HG03354 (cell line): Measurements from ENCODE around the gene TGFB1.
"Not testable (repeated sequence)": the region's sequence is repeated elsewhere in the genome, so short reads cannot be mapped to it uniquely, and the experiment has no call there.

Experiments
- ATAC-seq: cut with Tn5 transposase; IDR thresholded peaks from one replicate; pipeline ENCODE4 v1.9.1; 2021; ENCODE audit warnings: mild to moderate bottlenecking; ENCODE audit not compliant: unreplicated experiment, poor library complexity, severe bottlenecking

The TGFB1 gene

GRCh38 chr19:41353466-41354342, at the start of gene TGFB1:
TSS of gene TGFB1 (minus strand) at chr19:41353922. CDS start at chr19:41353044, 878 bp downstream.
- peak; percentile 49 for ATAC-seq

GRCh38 chr19:41402010-41402409, 48.3 kb upstream of the TGFB1 start:
- no peak for ATAC-seq

- no peak for ATAC-seq
These were observed 47.8 kb upstream of the TGFB1 start for GRCh38 chr19:41401483-41401882.

GRCh38 chr19:41399525-41399924, 45.8 kb upstream of the TGFB1 start:
- ATAC-seq: no peak

GRCh38 chr19:41399091-41399490, 45.4 kb upstream of the TGFB1 start:
- ATAC-seq: no peak

GRCh38 chr19:41398598-41398997, 44.9 kb upstream of the TGFB1 start:
- ATAC-seq: no peak

- no peak for ATAC-seq
These were observed 44.3 kb upstream of the TGFB1 start for GRCh38 chr19:41398050-41398418.

GRCh38 chr19:41397086-41398049, 43.6 kb upstream of the TGFB1 start, which contains the start of the genes BCKDHA and EXOSC5:
TSS of gene BCKDHA (plus strand) at chr19:41397818. CDS start at chr19:41397828, 10 bp downstream.
TSS of gene EXOSC5 (minus strand) at chr19:41397359. CDS start at chr19:41397328, 31 bp downstream.
- ATAC-seq: peak; percentile 89

- no peak for ATAC-seq
These were observed 41.6 kb upstream of the TGFB1 start for GRCh38 chr19:41395355-41395754.

GRCh38 chr19:41392775-41393174, 39.1 kb upstream of the TGFB1 start:
- ATAC-seq: no peak

- no peak for ATAC-seq
These were observed 37.9 kb upstream of the TGFB1 start for GRCh38 chr19:41391618-41392017.

- ATAC-seq: no peak
These were observed 32.7 kb upstream of the TGFB1 start for GRCh38 chr19:41386442-41386841.

GRCh38 chr19:41384351-41384750, 30.6 kb upstream of the TGFB1 start:
- no peak for ATAC-seq

GRCh38 chr19:41381536-41381935, 27.8 kb upstream of the TGFB1 start:
- ATAC-seq: not testable (repeated sequence)

GRCh38 chr19:41377977-41378709, 24.4 kb upstream of the TGFB1 start:
- peak; percentile 79 for ATAC-seq

- no peak for ATAC-seq
These were observed 23.3 kb upstream of the TGFB1 start for GRCh38 chr19:41376998-41377365.

- no peak for ATAC-seq
These were observed 22.7 kb upstream of the TGFB1 start, which contains the start of gene TMEM91 for GRCh38 chr19:41376241-41376997. TSS of gene TMEM91 (plus strand) at chr19:41376533. CDS start at chr19:41378310, 1,777 bp downstream.

- ATAC-seq: no peak
These were observed 20.3 kb upstream of the TGFB1 start for GRCh38 chr19:41373993-41374392.

GRCh38 chr19:41372501-41372900, 18.8 kb upstream of the TGFB1 start:
- no peak for ATAC-seq
